Neuronal stem cell (in vitro differentiated cells): ENCODE results near the gene TBPL1.
"Not testable (repeated sequence)": the region's sequence is repeated elsewhere in the genome, so short reads cannot be mapped to it uniquely, and the experiment has no call there.

Source experiments
- DNase-seq: peaks from one replicate; pipeline ENCODE4 v3.0.0-alpha.2; 2013; ENCODE audit warnings: low spot score
- H2AFZ ChIP-seq: one replicate; pipeline ENCODE4 v1.6.1; 2013; ENCODE audit warnings: mild to moderate bottlenecking, low read length, inconsistent platforms
- H2AK5ac ChIP-seq: 2 replicates; pipeline ENCODE4 v1.6.1; 2013; ENCODE audit warnings: low read depth, mild to moderate bottlenecking, inconsistent platforms, low read length, moderate library complexity, mixed read lengths
- H2BK120ac ChIP-seq: 2 replicates; pipeline ENCODE4 v1.6.1; 2013; ENCODE audit warnings: low read depth, mild to moderate bottlenecking, inconsistent platforms, low read length, moderate library complexity, mixed read lengths
- H2BK12ac ChIP-seq: one replicate; pipeline ENCODE4 v1.6.1; 2013; ENCODE audit warnings: low read length, inconsistent platforms
- H2BK15ac ChIP-seq: 2 replicates; pipeline ENCODE4 v1.6.1; 2013; ENCODE audit warnings: mild to moderate bottlenecking, low read length, inconsistent platforms, mixed read lengths
- H2BK5ac ChIP-seq: one replicate; pipeline ENCODE4 v1.6.1; 2013; ENCODE audit warnings: inconsistent platforms, mild to moderate bottlenecking, low read length, moderate library complexity
- H3K14ac ChIP-seq: one replicate; pipeline ENCODE4 v1.6.1; 2013; ENCODE audit warnings: low read length, inconsistent platforms
- H3K18ac ChIP-seq: 2 replicates; pipeline ENCODE4 v1.6.1; 2013; ENCODE audit warnings: low read length, inconsistent platforms
- H3K23ac ChIP-seq: 2 replicates; pipeline ENCODE4 v1.6.1; 2013; ENCODE audit warnings: low read depth, mild to moderate bottlenecking, mixed read lengths, low read length, inconsistent platforms; ENCODE audit not compliant: poor library complexity
- H3K27ac ChIP-seq: replicated peaks from 3 replicates; pipeline ENCODE4 v1.5.1; 2013; ENCODE audit warnings: low read length, inconsistent platforms
- H3K27me3 ChIP-seq, 3 experiments: 2 replicates each; pipeline ENCODE4 v1.6.1; 2013; ENCODE audit warnings: low read length in 3 of 3, mild to moderate bottlenecking in 2 of 3, inconsistent platforms in 1 of 3, low read depth in 1 of 3, mixed read lengths in 1 of 3, moderate library complexity in 1 of 3; ENCODE audit not compliant: control insufficient read depth in 3 of 3, insufficient read depth in 3 of 3
- H3K36me3 ChIP-seq, 2 donors: replicated peaks in 1 of 2; 2 replicates each; pipeline ENCODE4 v1.6.1; 2013; ENCODE audit warnings: low read length in 2 of 2; ENCODE audit not compliant: control insufficient read depth in 2 of 2, insufficient read depth in 2 of 2
- H3K4ac ChIP-seq: 2 replicates; pipeline ENCODE4 v1.6.1; 2013; ENCODE audit warnings: inconsistent platforms, mild to moderate bottlenecking, low read length, moderate library complexity
- H3K4me1 ChIP-seq, 2 donors: 1 replicate in 1 of 2; 2 replicates in 1 of 2; pipeline ENCODE4 v1.6.1; 2013; ENCODE audit warnings: low read length in 2 of 2, low read depth in 1 of 2; ENCODE audit not compliant: control insufficient read depth in 2 of 2, insufficient read depth in 1 of 2
- H3K4me2 ChIP-seq: one replicate; pipeline ENCODE4 v1.6.1; 2013; ENCODE audit warnings: mild to moderate bottlenecking, low read length, inconsistent platforms; ENCODE audit not compliant: insufficient read depth, poor library complexity, severe bottlenecking
- H3K4me3 ChIP-seq, 2 donors: 2 replicates each; pipeline ENCODE4 v1.5.1; 2013; ENCODE audit warnings: low read length in 2 of 2, mild to moderate bottlenecking in 2 of 2, inconsistent platforms in 1 of 2, moderate library complexity in 1 of 2
- H3K79me1 ChIP-seq: one replicate; pipeline ENCODE4 v1.6.1; 2013; ENCODE audit warnings: low read depth, mild to moderate bottlenecking, inconsistent platforms, low read length, moderate library complexity
- H3K9ac ChIP-seq: one replicate; pipeline ENCODE4 v1.6.1; 2013; ENCODE audit warnings: mild to moderate bottlenecking, low read depth, low read length, inconsistent platforms; ENCODE audit not compliant: poor library complexity
- H3K9me3 ChIP-seq, 2 donors: replicated peaks in 1 of 2; 2 replicates each; pipeline versions ENCODE3 to v1.6.1; 2013; ENCODE audit warnings: low read length in 2 of 2, mild to moderate bottlenecking in 2 of 2, inconsistent platforms in 1 of 2, low read depth in 1 of 2, mixed read lengths in 1 of 2, moderate library complexity in 1 of 2; ENCODE audit not compliant: control insufficient read depth in 2 of 2, insufficient read depth in 1 of 2
- H4K8ac ChIP-seq: one replicate; pipeline ENCODE4 v1.6.1; 2013; ENCODE audit warnings: low read depth, mild to moderate bottlenecking, inconsistent platforms, low read length, moderate library complexity
- H4K91ac ChIP-seq: one replicate; pipeline ENCODE4 v1.6.1; 2013; ENCODE audit warnings: low read length, low read depth, mild to moderate bottlenecking, inconsistent platforms; ENCODE audit not compliant: poor library complexity
- WGBS, 2 donors: extraction: QIAGEN DNeasy Blood & Tissue Kit; methylation state at CpG; one replicate each; pipeline ENCODE4 v1.1.7; 2013; ENCODE audit warnings: missing lambda C conversion rate in 2 of 2, mixed read lengths in 1 of 2; ENCODE audit not compliant: insufficient read length in 2 of 2, insufficient replicate concordance in 1 of 2; ENCODE audit errors: extremely low coverage in 2 of 2; 5-methylcytosine and 5-hydroxymethylcytosine counted together

Gene TBPL1

DNA sequence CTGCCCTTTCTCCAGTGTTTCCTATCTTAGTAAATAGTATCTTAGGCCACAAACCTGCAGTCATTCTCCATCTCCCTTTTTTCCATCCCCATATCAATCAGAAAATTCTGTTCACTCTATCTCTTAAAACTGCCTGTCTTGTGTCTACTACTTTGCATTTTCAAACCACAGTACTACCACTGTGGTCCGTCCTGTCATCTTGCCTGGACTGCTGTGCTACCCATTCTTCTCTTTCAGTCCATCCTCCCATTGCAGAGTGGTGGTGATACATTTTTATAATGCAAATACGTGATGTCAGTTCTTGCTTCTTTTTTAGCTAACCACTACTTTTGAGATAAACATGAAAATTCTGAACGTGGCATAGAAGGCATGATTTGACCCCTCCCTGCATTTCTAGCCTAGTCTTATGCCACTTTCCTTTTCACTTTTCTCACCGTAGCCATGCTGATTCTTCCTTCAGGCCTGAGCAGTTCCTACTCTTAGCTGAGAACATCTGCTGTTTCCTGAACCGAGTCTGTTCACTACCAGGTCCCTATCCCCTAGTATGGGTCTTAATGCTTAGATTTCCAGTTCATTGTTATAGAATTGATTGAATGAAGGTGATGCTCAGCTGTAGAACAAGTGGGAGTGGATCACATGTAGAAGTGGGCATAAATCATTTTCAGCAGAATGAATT is 13.8 kb downstream of the TBPL1 start:
- no peak overlapping the region for H3K14ac ChIP-seq
- peaks cover 0 to 4% of the 10 kb centered on the region in 2 donors for H3K9me3 ChIP-seq
- no peak overlapping the region for H2AK5ac ChIP-seq
- H2BK120ac ChIP-seq = no peak overlapping the region
- H3K36me3 ChIP-seq = peaks cover 0 to 8% of the 10 kb centered on the region in 2 donors
- no peak overlapping the region for H3K27ac ChIP-seq
- no peaks in the 10 kb centered on the region for H3K27me3 ChIP-seq
- WGBS, 2 donors = no CpG with 5 or more reads among the region's 5 CpGs
- peaks cover 2 to 6% of the 10 kb centered on the region in 2 donors for H3K4me1 ChIP-seq
- no peak for DNase-seq
- no peak overlapping the region for H2AFZ ChIP-seq
- H4K8ac ChIP-seq = no peak overlapping the region
- H4K91ac ChIP-seq = no peak overlapping the region
- H3K4me3 ChIP-seq = no peak overlapping the region
- no peak overlapping the region for H3K23ac ChIP-seq
- H2BK15ac ChIP-seq = no peak overlapping the region
- no peak overlapping the region for H3K4me2 ChIP-seq
- no peak overlapping the region for H3K18ac ChIP-seq
- H3K4ac ChIP-seq = no peak overlapping the region
- no peak overlapping the region for H2BK5ac ChIP-seq
- H2BK12ac ChIP-seq = no peak overlapping the region
- H3K9ac ChIP-seq = no peak overlapping the region
- H3K79me1 ChIP-seq = peaks cover 3% of the 10 kb centered on the region

GRCh38 chr6:133967347-133967746 is 14.3 kb downstream of the TBPL1 start:
- Histone ChIP-seq H2BK120ac (no peak overlapping the region), H3K4me1 (peaks cover 0 to 6% of the 10 kb centered on the region in 2 donors), H3K18ac (no peak overlapping the region), H2AFZ (no peak overlapping the region), H2BK5ac (no peak overlapping the region), H3K4ac (no peak overlapping the region), H3K14ac (no peak overlapping the region), H3K79me1 (peaks cover 3% of the 10 kb centered on the region), H3K4me2 (no peak overlapping the region), H4K8ac (no peak overlapping the region), H3K4me3 (no peak overlapping the region), H4K91ac (no peak overlapping the region), H2BK15ac (no peak overlapping the region), H2BK12ac (no peak overlapping the region), H3K27ac (no peak overlapping the region), H3K23ac (no peak overlapping the region), H2AK5ac (no peak overlapping the region), H3K9me3 (peaks cover 0 to 4% of the 10 kb centered on the region in 2 donors), H3K36me3 (peaks cover 0 to 8% of the 10 kb centered on the region in 2 donors), H3K9ac (no peak overlapping the region), H3K27me3 (no peaks in the 10 kb centered on the region)
- no peak for DNase-seq
- WGBS, 2 donors = no CpG with 5 or more reads among the region's 4 CpGs

- not testable (repeated sequence) for H3K14ac ChIP-seq, H2BK5ac ChIP-seq, H3K23ac ChIP-seq, H3K18ac ChIP-seq, H4K91ac ChIP-seq, H2BK15ac ChIP-seq, H3K9ac ChIP-seq, H2BK120ac ChIP-seq, H3K79me1 ChIP-seq, H2AFZ ChIP-seq, H3K9me3 ChIP-seq, H3K27ac ChIP-seq, H3K4me3 ChIP-seq, H2BK12ac ChIP-seq, H3K27me3 ChIP-seq, H2AK5ac ChIP-seq, H3K4ac ChIP-seq, H3K4me1 ChIP-seq, H3K36me3 ChIP-seq, DNase-seq, H4K8ac ChIP-seq, H3K4me2 ChIP-seq
- WGBS, 2 donors = no CpG with 5 or more reads among the region's 8 CpGs
Measured at GRCh38 chr6:133967835-133968234, 14.8 kb downstream of the TBPL1 start.

GRCh38 chr6:133969285-133969920 is 16.4 kb downstream of the TBPL1 start:
- Histone ChIP-seq H4K8ac (no peak overlapping the region), H3K36me3 (peaks cover 0 to 8% of the 10 kb centered on the region in 2 donors), H3K79me1 (peaks cover 3% of the 10 kb centered on the region), H2AK5ac (no peak overlapping the region), H3K9ac (no peak overlapping the region), H3K18ac (no peak overlapping the region), H3K27ac (no peak overlapping the region), H2BK12ac (no peak overlapping the region), H4K91ac (no peak overlapping the region), H3K4ac (no peak overlapping the region), H3K4me2 (no peak overlapping the region), H3K4me3 (no peak overlapping the region), H2BK15ac (no peak overlapping the region), H3K14ac (no peak overlapping the region), H2BK5ac (no peak overlapping the region), H3K27me3 (no peaks in the 10 kb centered on the region), H3K9me3 (no peaks in the 10 kb centered on the region), H2AFZ (no peak overlapping the region), H3K23ac (no peak overlapping the region), H3K4me1 (peaks cover 0 to 13% of the 10 kb centered on the region in 2 donors), H2BK120ac (no peak overlapping the region)
- no CpG with 5 or more reads among the region's 1 CpG for WGBS, 2 donors
- no peak for DNase-seq
